Psoas muscle (tissue), 8 donors: ENCODE measurements around the gene FBXL13. TPM values are rescaled to one million over a fixed set of nuclear protein-coding genes. Genes with fewer than 3 reads are reported as not detected.
"Not testable (repeated sequence)": the region's sequence is repeated elsewhere in the genome, so short reads cannot be mapped to it uniquely, and the experiment has no call there.

Source experiments
- ATAC-seq, 4 donors: fragments of 200-7000 bp; cut with Tn5 transposase; one replicate each; pipeline ENCODE4 v1.9.1; 2020; ENCODE audit warnings: moderate library complexity in 3 of 4, mild to moderate bottlenecking in 2 of 4
- DNase-seq, 2 donors: peaks; one replicate each; pipeline ENCODE4 v3.0.0-alpha.2; 2020
- H3K27ac ChIP-seq: fragments of 200-600 bp; one replicate; pipeline ENCODE4 v1.8.0; 2022
- H3K27me3 ChIP-seq, 3 donors: fragments of 200-600 bp in 1 of 3; one replicate each; pipeline versions ENCODE4 v1.6.1 to v1.8.0; 2013 to 2022; ENCODE audit warnings: low read length in 2 of 3, mild to moderate bottlenecking in 2 of 3, moderate library complexity in 1 of 3; ENCODE audit not compliant: insufficient read depth in 3 of 3
- H3K36me3 ChIP-seq, 2 donors: fragments of 200-600 bp in 1 of 2; one replicate each; pipeline versions ENCODE4 v1.6.1 to v1.8.0; 2013 to 2022; ENCODE audit warnings: low read depth in 1 of 2, mild to moderate bottlenecking in 1 of 2, moderate library complexity in 1 of 2; ENCODE audit not compliant: insufficient read depth in 1 of 2
- H3K4me1 ChIP-seq: fragments of 200-600 bp; one replicate; pipeline ENCODE4 v1.8.0; 2022
- H3K4me3 ChIP-seq: fragments of 200-600 bp; one replicate; pipeline ENCODE4 v1.8.0; 2022; ENCODE audit warnings: mild to moderate bottlenecking
- H3K9me3 ChIP-seq: fragments of 200-600 bp; one replicate; pipeline ENCODE4 v1.8.0; 2022
- WGBS, 3 donors: extraction: QIAGEN DNeasy Blood & Tissue Kit; methylation state at CpG; one replicate each; pipeline versions ENCODE4 v1.1.6 to v1.1.7; 2013; 5-methylcytosine and 5-hydroxymethylcytosine counted together
- intact Hi-C, 2 donors: fragments of 100-400 bp; cut with DNase I; formaldehyde crosslinking; loops; one replicate each; pipeline versions ENCODE4 v1.11.0 to v1.14.2; 2022
- polyA plus RNA-seq, 3 donors: library from polyadenylated mRNA; stranded (reverse); fragments of 200-250 nt; gene quantifications; one replicate each; pipeline ENCODE4 v1.2.3, GENCODE V29; 2013
- total RNA-seq, 4 donors: library from RNA; stranded (reverse); fragmentation: NEBNext Ultra II Directional in 2 of 4; extraction: Animal tissue kit (Norgen Biotek cat#: 25700) in 2 of 4; gene quantifications; one replicate each; pipeline versions ENCODE4 v1.2.1 to v1.2.4, GENCODE V29; 2021 to 2023
- TF ChIP-seq, protein P1 (sequence below): fragments of 200-600 bp; IDR thresholded peaks from one replicate; pipeline ENCODE4 v1.8.0; 2022; ENCODE audit warnings: antibody characterized with exemption
- donor health status: healthy with polysubstance abuse.
- donor health status: DM: no; HTN: no; CAD: no; lungs with moderate emphysema.
- donor health status: Bipolar disorder and iron deficiency.
- donor health status: healthy.
- donor health status: DM: yes; HTN: yes; CAD: no.
- donor health status: DM: no; HTN: no; CAD: no.
- donor health status: DM: no; HTN: no; CAD: no.
- donor health status: DM: yes; HTN: yes; CAD: no.

The FBXL13 gene
- total and polyA plus RNA-seq, 7 donors: 0.13 to 0.52 (median 0.28) TPM; not detected in 1

DNA sequence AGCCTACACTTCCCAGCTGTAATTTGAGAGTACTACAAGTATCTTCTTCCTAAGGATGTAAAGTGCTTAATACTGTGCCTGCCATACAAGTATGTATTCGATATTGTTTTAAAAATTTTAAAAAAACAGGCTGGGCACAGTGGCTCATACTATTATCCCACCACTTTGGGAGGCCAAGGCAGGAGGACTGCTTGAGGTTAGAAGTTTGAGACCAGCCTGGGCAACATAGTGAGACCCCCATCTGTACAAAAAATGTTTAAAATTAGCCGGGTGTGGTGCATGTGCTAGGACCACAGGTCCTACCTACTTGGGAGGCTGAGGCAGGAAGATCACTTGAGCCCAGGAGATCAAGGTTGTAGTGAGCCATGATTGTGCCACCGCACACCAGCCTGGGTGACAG, 8.6 kb upstream of the FBXL13 start:
- TF ChIP-seq, protein P1, sequence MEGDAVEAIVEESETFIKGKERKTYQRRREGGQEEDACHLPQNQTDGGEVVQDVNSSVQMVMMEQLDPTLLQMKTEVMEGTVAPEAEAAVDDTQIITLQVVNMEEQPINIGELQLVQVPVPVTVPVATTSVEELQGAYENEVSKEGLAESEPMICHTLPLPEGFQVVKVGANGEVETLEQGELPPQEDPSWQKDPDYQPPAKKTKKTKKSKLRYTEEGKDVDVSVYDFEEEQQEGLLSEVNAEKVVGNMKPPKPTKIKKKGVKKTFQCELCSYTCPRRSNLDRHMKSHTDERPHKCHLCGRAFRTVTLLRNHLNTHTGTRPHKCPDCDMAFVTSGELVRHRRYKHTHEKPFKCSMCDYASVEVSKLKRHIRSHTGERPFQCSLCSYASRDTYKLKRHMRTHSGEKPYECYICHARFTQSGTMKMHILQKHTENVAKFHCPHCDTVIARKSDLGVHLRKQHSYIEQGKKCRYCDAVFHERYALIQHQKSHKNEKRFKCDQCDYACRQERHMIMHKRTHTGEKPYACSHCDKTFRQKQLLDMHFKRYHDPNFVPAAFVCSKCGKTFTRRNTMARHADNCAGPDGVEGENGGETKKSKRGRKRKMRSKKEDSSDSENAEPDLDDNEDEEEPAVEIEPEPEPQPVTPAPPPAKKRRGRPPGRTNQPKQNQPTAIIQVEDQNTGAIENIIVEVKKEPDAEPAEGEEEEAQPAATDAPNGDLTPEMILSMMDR: no peak
- no peak for DNase-seq

DNA sequence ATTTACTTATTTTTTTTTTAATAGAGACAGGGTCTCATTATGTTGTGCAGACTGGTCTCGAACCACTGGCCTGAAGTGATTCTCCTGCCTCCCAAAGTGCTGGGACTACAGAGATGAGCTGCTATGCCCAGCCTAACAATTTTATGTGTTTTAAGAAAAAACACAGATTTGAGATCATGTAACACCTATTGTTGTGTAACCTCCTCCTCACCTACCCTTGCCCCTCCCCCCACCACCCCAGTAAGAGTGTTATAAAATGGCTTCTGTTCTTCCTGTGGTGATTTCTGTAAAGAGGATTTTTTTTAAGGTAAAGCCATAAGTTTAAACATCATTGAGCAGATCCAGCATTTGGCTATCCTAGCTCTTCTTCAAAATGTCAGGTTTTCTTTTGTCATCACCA, 7.9 kb upstream of the FBXL13 start:
- WGBS, 3 donors: 96 to 100% (median 97%) methylated on average over 1 of the region's 1 CpG
- Histone ChIP-seq H3K36me3 (peaks cover 0 to 53% of the 10 kb centered on the region in 2 donors), H3K27ac (no peak overlapping the region), H3K9me3 (no peaks in the 10 kb centered on the region), H3K4me3 (no peak overlapping the region), H3K4me1 (no peaks in the 10 kb centered on the region), H3K27me3 (no peaks in the 10 kb centered on the region)
- intact Hi-C loops: loop anchor here in 1 of 2 donors (10.0 kb wide), 1 partner anchor 52 kb away; no protein-coding TSS in a partner anchor
- ATAC-seq: no peak
- TF ChIP-seq, protein P1: no peak
- no peak for DNase-seq

More for the DNA sequence above, 8.6 kb upstream of the FBXL13 start:
- no peak for ATAC-seq
- 93 to 97% (median 94%) methylated on average over 3 of the region's 3 CpGs for WGBS, 3 donors
- Histone ChIP-seq H3K27me3 (no peaks in the 10 kb centered on the region), H3K36me3 (peaks cover 0 to 61% of the 10 kb centered on the region in 2 donors), H3K27ac (no peak overlapping the region), H3K9me3 (no peaks in the 10 kb centered on the region), H3K4me3 (no peak overlapping the region), H3K4me1 (no peaks in the 10 kb centered on the region)
- intact Hi-C loops: loop anchor here in 1 of 2 donors (10.0 kb wide), 1 partner anchor 52 kb away; no protein-coding TSS in a partner anchor

DNA sequence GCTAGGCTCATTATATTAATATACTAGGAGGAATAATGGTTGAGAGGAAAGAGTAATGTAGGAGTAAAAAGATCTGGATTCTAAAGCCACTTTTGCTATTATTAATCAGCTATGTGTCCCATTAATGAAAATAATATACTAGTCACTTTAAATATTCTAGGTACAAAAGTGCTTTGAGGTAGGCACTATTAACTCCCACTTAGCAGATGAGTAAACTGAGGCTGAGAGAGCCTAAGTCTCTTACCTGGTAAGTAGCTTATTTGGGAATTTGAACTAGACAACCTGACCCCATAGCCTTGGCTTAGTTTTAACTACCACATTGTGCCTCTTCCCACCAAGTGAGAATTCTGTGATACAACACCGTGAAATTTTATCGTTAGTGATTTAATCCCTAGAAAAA, 6.3 kb upstream of the FBXL13 start:
- TF ChIP-seq, protein P1: no peak
- Histone ChIP-seq H3K36me3 (peaks cover 0 to 38% of the 10 kb centered on the region in 2 donors), H3K27me3 (no peaks in the 10 kb centered on the region), H3K4me1 (peaks cover 13% of the 10 kb centered on the region), H3K4me3 (no peak overlapping the region), H3K27ac (no peak overlapping the region), H3K9me3 (no peaks in the 10 kb centered on the region)
- ATAC-seq: no peak
- 84 to 91% (median 86%) methylated on average over 2 of the region's 2 CpGs for WGBS, 3 donors
- no peak for DNase-seq
- intact Hi-C loops: loop anchor here in 1 of 2 donors (10.0 kb wide), 1 partner anchor 54 kb away; no protein-coding TSS in a partner anchor

DNA sequence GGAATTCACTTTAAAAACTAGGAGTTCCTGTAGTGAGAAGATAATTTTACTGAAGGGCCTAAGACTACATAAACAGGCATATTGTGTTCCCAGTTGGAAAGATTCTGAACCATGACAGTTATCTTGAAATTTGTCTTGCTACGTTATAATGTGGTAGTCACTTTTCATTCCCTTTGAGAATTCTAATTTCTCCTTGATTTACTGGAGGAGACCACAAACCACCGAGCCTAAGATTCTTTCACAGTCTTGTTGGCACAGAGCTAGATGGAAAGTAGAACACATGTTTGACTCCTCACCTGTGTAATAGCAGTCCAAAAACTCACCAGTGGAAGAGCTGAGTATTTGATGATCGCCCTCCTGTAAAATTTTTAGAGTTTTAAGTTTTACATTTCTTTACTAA, 5.2 kb upstream of the FBXL13 start:
- H3K4me1 ChIP-seq: peaks cover 13% of the 10 kb centered on the region
- H3K9me3 ChIP-seq: no peaks in the 10 kb centered on the region
- TF ChIP-seq, protein P1: no peak
- no peak overlapping the region for H3K4me3 ChIP-seq
- no peaks in the 10 kb centered on the region for H3K27me3 ChIP-seq
- H3K36me3 ChIP-seq: peaks cover 0 to 27% of the 10 kb centered on the region in 2 donors
- 72 to 78% (median 75%) methylated on average over 3 of the region's 3 CpGs for WGBS, 3 donors
- intact Hi-C loops: loop anchor here in 1 of 2 donors (10.0 kb wide), 1 partner anchor 55 kb away; no protein-coding TSS in a partner anchor
- H3K27ac ChIP-seq: no peak overlapping the region
- ATAC-seq (no peak), DNase-seq (no peak)

DNA sequence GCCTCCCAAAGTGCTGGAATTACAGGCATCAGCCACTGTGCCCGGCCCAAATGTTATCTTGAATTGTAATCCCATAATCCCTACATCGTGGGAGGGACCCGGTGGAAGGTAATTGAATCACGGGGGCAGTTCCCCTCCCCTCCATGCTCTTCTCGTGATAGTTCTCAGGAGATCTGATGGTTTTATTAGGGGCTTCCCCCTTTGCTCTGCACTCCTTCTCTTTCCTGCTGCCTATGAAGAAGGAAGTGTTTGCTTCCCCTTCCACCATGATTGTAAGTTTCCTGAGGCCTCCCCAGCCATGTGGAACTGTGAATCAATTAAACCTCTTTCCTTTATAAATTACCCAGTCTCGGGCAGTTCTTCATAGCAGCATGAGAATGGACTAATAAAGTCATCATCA, 3.6 kb upstream of the FBXL13 start:
- intact Hi-C loops, DNase-seq, H3K27ac ChIP-seq, H3K4me3 ChIP-seq, H3K9me3 ChIP-seq, ATAC-seq, H3K27me3 ChIP-seq: not testable (repeated sequence)
- WGBS, 3 donors: 70 to 80% (median 74%) methylated on average over 6 of the region's 6 CpGs
- H3K36me3 ChIP-seq: peaks cover 0 to 11% of the 10 kb centered on the region in 2 donors
- H3K4me1 ChIP-seq: peaks cover 19% of the 10 kb centered on the region
